ENCODE results near the gene TRMT61A. TPM values are rescaled to one million over a fixed set of nuclear protein-coding genes. Genes with fewer than 3 reads are reported as not detected.
"Not testable (repeated sequence)": the region's sequence is repeated elsewhere in the genome, so short reads cannot be mapped to it uniquely, and the experiment has no call there.

TRMT61A gene
- total RNA-seq, 1 donor from 2014 or later, result 23.4 TPM

- Mint-ChIP-seq H3K4me1 (ENCODE audit: low read depth) (peaks cover 6% of the 10 kb centered on the region), H3K27me3 (ENCODE audit: insufficient read depth) (peaks cover 19% of the 10 kb centered on the region), H3K4me3 (peak overlapping the region; percentile 19), H3K36me3 (ENCODE audit: low read depth) (no peaks in the 10 kb centered on the region), H3K9me3 (no peaks in the 10 kb centered on the region), H3K27ac (no peak overlapping the region)
- intact Hi-C loops (cut with micrococcal nuclease), result loop anchor here (1.0 to 10.0 kb wide), 2 partner anchors 8 to 186 kb away; partner anchors contain the start of genes EIF5 and TRMT61A
- peak; percentile 54 for DNase-seq (ENCODE audit: low spot score)
These were observed 8.1 kb upstream of the TRMT61A start for GRCh38 chr14:103520657-103521437.

GRCh38 chr14:103521438-103521950 is 7.5 kb upstream of the TRMT61A start:
- intact Hi-C loops (cut with micrococcal nuclease), result loop anchor here (1.0 to 10.0 kb wide), 2 partner anchors 8 to 187 kb away; partner anchors contain the start of genes EIF5 and TRMT61A
- no peak for DNase-seq (ENCODE audit: low spot score)
- Mint-ChIP-seq H3K36me3 (ENCODE audit: low read depth) (no peaks in the 10 kb centered on the region), H3K27ac (no peak overlapping the region), H3K4me3 (no peak overlapping the region), H3K27me3 (ENCODE audit: insufficient read depth) (peaks cover 19% of the 10 kb centered on the region), H3K9me3 (no peaks in the 10 kb centered on the region), H3K4me1 (ENCODE audit: low read depth) (peaks cover 6% of the 10 kb centered on the region)

GRCh38 chr14:103521951-103522563 is 6.9 kb upstream of the TRMT61A start:
- Mint-ChIP-seq H3K9me3 (no peaks in the 10 kb centered on the region), H3K27ac (no peak overlapping the region), H3K4me3 (peak overlapping the region; percentile 33), H3K27me3 (ENCODE audit: insufficient read depth) (peaks cover 19% of the 10 kb centered on the region), H3K36me3 (ENCODE audit: low read depth) (no peaks in the 10 kb centered on the region), H3K4me1 (ENCODE audit: low read depth) (peaks cover 7% of the 10 kb centered on the region)
- no peak for DNase-seq (ENCODE audit: low spot score)
- intact Hi-C loops (cut with micrococcal nuclease), result loop anchor here (1.0 to 10.0 kb wide), 2 partner anchors 7 to 187 kb away; partner anchors contain the start of genes EIF5 and TRMT61A

- no peak within 1 kb of the TSS for H3K27ac Mint-ChIP-seq
- H3K4me3 Mint-ChIP-seq, result peak within 1 kb of the TSS; percentile 69
These were observed 6.1 kb upstream of the TRMT61A start, which contains the start of gene CKB for GRCh38 chr14:103522649-103523574. TSS of gene CKB (minus strand) at chr14:103522830. CDS start at chr14:103522493, 337 bp downstream.

GRCh38 chr14:103523575-103523954 is 5.4 kb upstream of the TRMT61A start:
- Mint-ChIP-seq H3K9me3 (no peaks in the 10 kb centered on the region), H3K27ac (no peak overlapping the region), H3K27me3 (ENCODE audit: insufficient read depth) (peaks cover 19% of the 10 kb centered on the region), H3K4me1 (ENCODE audit: low read depth) (peaks cover 19% of the 10 kb centered on the region), H3K4me3 (peak overlapping the region; percentile 69), H3K36me3 (ENCODE audit: low read depth) (no peaks in the 10 kb centered on the region)
- DNase-seq (ENCODE audit: low spot score), result no peak
- intact Hi-C loops (cut with micrococcal nuclease), result loop anchor here (10.0 kb wide), 1 partner anchor 189 kb away; the partner anchor contains the start of gene EIF5

More at GRCh38 chr14:103522649-103523574, 6.1 kb upstream of the TRMT61A start, which contains the start of gene CKB:
- intact Hi-C loops (cut with micrococcal nuclease), result loop anchor here (10.0 kb wide), 1 partner anchor 188 kb away; the partner anchor contains the start of gene EIF5
- Mint-ChIP-seq H3K4me1 (ENCODE audit: low read depth) (peaks cover 15% of the 10 kb centered on the region), H3K36me3 (ENCODE audit: low read depth) (no peaks in the 10 kb centered on the region), H3K9me3 (no peaks in the 10 kb centered on the region), H3K27me3 (ENCODE audit: insufficient read depth) (peaks cover 19% of the 10 kb centered on the region)
- DNase-seq (ENCODE audit: low spot score), result no peak

GRCh38 chr14:103524002-103524935 is 4.7 kb upstream of the TRMT61A start:
- intact Hi-C loops (cut with micrococcal nuclease), result loop anchor here (10.0 kb wide), 1 partner anchor 189 kb away; the partner anchor contains the start of gene EIF5
- H3K9me3 Mint-ChIP-seq, result no peaks in the 10 kb centered on the region
- DNase-seq (ENCODE audit: low spot score), result no peak
- peaks cover 19% of the 10 kb centered on the region for H3K27me3 Mint-ChIP-seq (ENCODE audit: insufficient read depth)
- H3K27ac Mint-ChIP-seq, result peak overlapping the region; percentile 40
- peaks cover 20% of the 10 kb centered on the region for H3K4me1 Mint-ChIP-seq (ENCODE audit: low read depth)
- no peak overlapping the region for H3K4me3 Mint-ChIP-seq
- H3K36me3 Mint-ChIP-seq (ENCODE audit: low read depth), result no peaks in the 10 kb centered on the region

GRCh38 chr14:103525430-103526246 is 3.4 kb upstream of the TRMT61A start:
- intact Hi-C loops (cut with micrococcal nuclease), result loop anchor here (10.0 kb wide), 1 partner anchor 191 kb away; the partner anchor contains the start of gene EIF5
- peaks cover 15% of the 10 kb centered on the region for H3K27me3 Mint-ChIP-seq (ENCODE audit: insufficient read depth)
- H3K4me1 Mint-ChIP-seq (ENCODE audit: low read depth), result peaks cover 28% of the 10 kb centered on the region
- not testable (repeated sequence) for H3K27ac Mint-ChIP-seq; DNase-seq (ENCODE audit: low spot score); H3K4me3 Mint-ChIP-seq; H3K9me3 Mint-ChIP-seq; H3K36me3 Mint-ChIP-seq (ENCODE audit: low read depth)

GRCh38 chr14:103526247-103526913 is 2.6 kb upstream of the TRMT61A start:
- peaks cover 15% of the 10 kb centered on the region for H3K27me3 Mint-ChIP-seq (ENCODE audit: insufficient read depth)
- no peak overlapping the region for H3K4me3 Mint-ChIP-seq
- H3K4me1 Mint-ChIP-seq (ENCODE audit: low read depth), result peaks cover 29% of the 10 kb centered on the region
- no peak for DNase-seq (ENCODE audit: low spot score)
- intact Hi-C loops (cut with micrococcal nuclease), result loop anchor here (10.0 kb wide), 1 partner anchor 192 kb away; the partner anchor contains the start of gene EIF5
- peaks cover 6% of the 10 kb centered on the region for H3K36me3 Mint-ChIP-seq (ENCODE audit: low read depth)
- H3K9me3 Mint-ChIP-seq, result no peaks in the 10 kb centered on the region
- no peak overlapping the region for H3K27ac Mint-ChIP-seq

GRCh38 chr14:103526914-103527248 is 2.1 kb upstream of the TRMT61A start:
- H3K9me3 Mint-ChIP-seq, result no peaks in the 10 kb centered on the region
- H3K4me3 Mint-ChIP-seq, result peak overlapping the region; percentile 80
- DNase-seq (ENCODE audit: low spot score), result no peak
- peaks cover 29% of the 10 kb centered on the region for H3K4me1 Mint-ChIP-seq (ENCODE audit: low read depth)
- peaks cover 15% of the 10 kb centered on the region for H3K27me3 Mint-ChIP-seq (ENCODE audit: insufficient read depth)
- intact Hi-C loops (cut with micrococcal nuclease), result loop anchor here (10.0 kb wide), 1 partner anchor 192 kb away; the partner anchor contains the start of gene EIF5
- H3K27ac Mint-ChIP-seq, result peak overlapping the region; percentile 75
- H3K36me3 Mint-ChIP-seq (ENCODE audit: low read depth), result peaks cover 6% of the 10 kb centered on the region

GRCh38 chr14:103527408-103528145 is 1.4 kb upstream of the TRMT61A start:
- Mint-ChIP-seq H3K4me1 (ENCODE audit: low read depth) (peaks cover 29% of the 10 kb centered on the region), H3K9me3 (no peaks in the 10 kb centered on the region), H3K27ac (peak overlapping the region; percentile 75), H3K27me3 (ENCODE audit: insufficient read depth) (peaks cover 15% of the 10 kb centered on the region), H3K36me3 (ENCODE audit: low read depth) (peaks cover 6% of the 10 kb centered on the region), H3K4me3 (peak overlapping the region; percentile 80)
- intact Hi-C loops (cut with micrococcal nuclease), result loop anchor here (10.0 kb wide), 1 partner anchor 193 kb away; the partner anchor contains the start of gene EIF5
- no peak for DNase-seq (ENCODE audit: low spot score)

Data from activated T-helper 1 cell treated with anti-CD3 and anti-CD28 coated beads, Interleukin-12 subunit alpha, Interleukin-12 subunit beta, Interleukin-2, Interleukin-4 antibody, amounts not matched to agents 30 ng/mL and 10 ng/mL and 1 ng/mL, durations not matched to agents 14 hours and 24 hours and 36 hours (primary cell).